ENCODE data around the gene SUN3. TPM values are rescaled to one million over a fixed set of nuclear protein-coding genes. Genes with fewer than 3 reads are reported as not detected.

The SUN3 gene
- not detected for total RNA-seq
- polyA plus RNA-seq (2013, experiment 1 of 2) = not detected
- polyA plus RNA-seq (2013, experiment 2 of 2) = not detected
- long read RNA-seq, experiment 1 = 0 reads
- long read RNA-seq, experiment 2 = 0 reads
- long read RNA-seq, experiment 3 = 0 reads
- long read RNA-seq, experiment 4 = 0 reads

- peaks cover 16% of the 10 kb centered on the region for H3K27me3 Mint-ChIP-seq (ENCODE audit: insufficient read depth)
- TF ChIP-seq CTCF (conservative IDR thresholded peaks at IDR 0.05) = no peak
- no peak within 1 kb of the TSS for H3K4me3 Mint-ChIP-seq
- no peak within 1 kb of the TSS for H3K27ac Mint-ChIP-seq
- DNase-seq = no peak
- Histone ChIP-seq H3K27ac (ENCODE audit: low read depth, low read length) (no peak within 1 kb of the TSS), H3K9ac (ENCODE audit: extremely low read depth, low read length, poor library complexity, severe bottlenecking) (no peak within 1 kb of the TSS), H3K36me3 (ENCODE audit: control insufficient read depth, insufficient read depth, low read length) (no peaks in the 10 kb centered on the region), H3K4me1 (ENCODE audit: control insufficient read depth, insufficient read depth, low read length) (peaks cover 2% of the 10 kb centered on the region), H3K27me3 (ENCODE audit: control insufficient read depth, insufficient read depth, low read length, poor library complexity, severe bottlenecking) (peaks cover 11% of the 10 kb centered on the region), H3K9me3 (ENCODE audit: control insufficient read depth, low read length) (peaks cover 4% of the 10 kb centered on the region), H3K4me3 (ENCODE audit: low read length) (no peak within 1 kb of the TSS)
- peaks cover 11% of the 10 kb centered on the region for H3K4me1 Mint-ChIP-seq
- WGBS, 2 experiments (ENCODE audit: insufficient coverage in 1 of 2, insufficient read length in 1 of 2) = 93% methylated on average over 3 to 6 of the region's 6 CpGs
- peaks cover 7% of the 10 kb centered on the region for H3K9me3 Mint-ChIP-seq
- H3K36me3 Mint-ChIP-seq (ENCODE audit: low read depth) = no peaks in the 10 kb centered on the region
Measured at GRCh38 chr7:48028938-48029337, at the start of gene SUN3. TSS of gene SUN3 (minus strand) at chr7:48029107. CDS start at chr7:48028938, 169 bp downstream.

GRCh38 chr7:48078470-48078869 is 49.6 kb upstream of the SUN3 start:
- H3K27ac ChIP-seq (ENCODE audit: low read depth, low read length) = no peak overlapping the region
- Mint-ChIP-seq H3K36me3 (ENCODE audit: low read depth) (peaks cover 2% of the 10 kb centered on the region), H3K9me3 (peaks cover 8% of the 10 kb centered on the region), H3K4me1 (peaks cover 39% of the 10 kb centered on the region), H3K27ac (no peak overlapping the region), H3K27me3 (ENCODE audit: insufficient read depth) (no peaks in the 10 kb centered on the region), H3K4me3 (no peak overlapping the region)
- H3K4me1 ChIP-seq (ENCODE audit: control insufficient read depth, insufficient read depth, low read length) = peaks cover 6% of the 10 kb centered on the region
- no peak overlapping the region for H3K9ac ChIP-seq (ENCODE audit: extremely low read depth, low read length, poor library complexity, severe bottlenecking)
- whole genome bisulfite sequencing, 2 experiments (ENCODE audit: insufficient coverage in 1 of 2, insufficient read length in 1 of 2) = 93 to 94% methylated on average over 2 of the region's 2 CpGs
- no peak for DNase-seq
- no peak overlapping the region for H3K4me3 ChIP-seq (ENCODE audit: low read length)
- no peaks in the 10 kb centered on the region for H3K36me3 ChIP-seq (ENCODE audit: control insufficient read depth, insufficient read depth, low read length)
- TF ChIP-seq CTCF (conservative IDR thresholded peaks at IDR 0.05) = no peak
- H3K27me3 ChIP-seq (ENCODE audit: control insufficient read depth, insufficient read depth, low read length, poor library complexity, severe bottlenecking) = no peaks in the 10 kb centered on the region
- peaks cover 17% of the 10 kb centered on the region for H3K9me3 ChIP-seq (ENCODE audit: control insufficient read depth, low read length)

- Histone ChIP-seq H3K4me1 (ENCODE audit: control insufficient read depth, insufficient read depth, low read length) (peaks cover 6% of the 10 kb centered on the region), H3K9me3 (ENCODE audit: control insufficient read depth, low read length) (peaks cover 20% of the 10 kb centered on the region), H3K4me3 (ENCODE audit: low read length) (no peak overlapping the region), H3K9ac (ENCODE audit: extremely low read depth, low read length, poor library complexity, severe bottlenecking) (no peak overlapping the region), H3K27ac (ENCODE audit: low read depth, low read length) (no peak overlapping the region), H3K27me3 (ENCODE audit: control insufficient read depth, insufficient read depth, low read length, poor library complexity, severe bottlenecking) (no peaks in the 10 kb centered on the region), H3K36me3 (ENCODE audit: control insufficient read depth, insufficient read depth, low read length) (no peaks in the 10 kb centered on the region)
- no peak for DNase-seq
- Mint-ChIP-seq H3K27ac (peak overlapping the region; percentile 89), H3K4me1 (peaks cover 29% of the 10 kb centered on the region), H3K4me3 (no peak overlapping the region), H3K27me3 (ENCODE audit: insufficient read depth) (no peaks in the 10 kb centered on the region), H3K36me3 (ENCODE audit: low read depth) (peaks cover 2% of the 10 kb centered on the region), H3K9me3 (peaks cover 8% of the 10 kb centered on the region)
- 67% methylated on average over 1 of the region's 1 CpG; no CpG with 5 or more reads in 1 of the 2 experiments for WGBS, 2 experiments (ENCODE audit: insufficient coverage in 1 of 2, insufficient read length in 1 of 2)
- no peak for TF ChIP-seq CTCF (conservative IDR thresholded peaks at IDR 0.05)
Measured at GRCh38 chr7:48077423-48077822, 48.5 kb upstream of the SUN3 start.
